Body of pancreas (tissue), 4 donors: Measurements from ENCODE around the gene AGAP1.

Source experiments
- POLR2A ChIP-seq, 3 donors: fragments of 450-650 bp; IDR thresholded peaks; one replicate each; pipeline ENCODE4 v1.6.1; 2016; ENCODE audit warnings: antibody characterized with exemption in 3 of 3, mild to moderate bottlenecking in 2 of 3
- TF ChIP-seq, protein P1 (sequence below), 7 experiments: fragments of 450-650 bp in 4 of 7; fragments of 200-600 bp in 3 of 7; sonication (generic) in 3 of 7; IDR thresholded peaks; one replicate each; pipeline ENCODE4 v1.5.1; 2016 to 2019; ENCODE audit warnings: antibody characterized with exemption in 7 of 7

DNA sequence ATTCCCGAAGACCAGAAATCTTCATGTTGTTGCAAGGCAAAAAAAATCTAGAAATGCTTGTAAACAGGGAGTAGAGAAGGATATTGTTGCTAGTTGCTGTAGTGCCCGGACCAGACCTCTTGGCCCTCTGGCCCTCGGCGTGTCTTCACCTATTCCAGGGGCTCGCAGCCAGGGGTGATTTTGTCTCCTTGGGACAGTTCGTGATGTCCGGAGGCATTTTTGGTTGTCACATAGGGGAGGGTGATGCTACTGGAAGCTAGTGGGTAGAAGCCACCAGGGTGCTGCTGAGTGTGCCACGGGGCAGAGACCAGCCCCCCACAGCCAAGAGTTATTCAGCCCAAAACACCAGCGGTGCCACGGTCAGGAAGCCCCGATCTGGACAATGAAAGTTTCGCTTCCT lies 443.7 kb downstream of the AGAP1 start:
- no peak for TF ChIP-seq POLR2A (IDR thresholded peaks at IDR 0.05)
- TF ChIP-seq, protein P1, sequence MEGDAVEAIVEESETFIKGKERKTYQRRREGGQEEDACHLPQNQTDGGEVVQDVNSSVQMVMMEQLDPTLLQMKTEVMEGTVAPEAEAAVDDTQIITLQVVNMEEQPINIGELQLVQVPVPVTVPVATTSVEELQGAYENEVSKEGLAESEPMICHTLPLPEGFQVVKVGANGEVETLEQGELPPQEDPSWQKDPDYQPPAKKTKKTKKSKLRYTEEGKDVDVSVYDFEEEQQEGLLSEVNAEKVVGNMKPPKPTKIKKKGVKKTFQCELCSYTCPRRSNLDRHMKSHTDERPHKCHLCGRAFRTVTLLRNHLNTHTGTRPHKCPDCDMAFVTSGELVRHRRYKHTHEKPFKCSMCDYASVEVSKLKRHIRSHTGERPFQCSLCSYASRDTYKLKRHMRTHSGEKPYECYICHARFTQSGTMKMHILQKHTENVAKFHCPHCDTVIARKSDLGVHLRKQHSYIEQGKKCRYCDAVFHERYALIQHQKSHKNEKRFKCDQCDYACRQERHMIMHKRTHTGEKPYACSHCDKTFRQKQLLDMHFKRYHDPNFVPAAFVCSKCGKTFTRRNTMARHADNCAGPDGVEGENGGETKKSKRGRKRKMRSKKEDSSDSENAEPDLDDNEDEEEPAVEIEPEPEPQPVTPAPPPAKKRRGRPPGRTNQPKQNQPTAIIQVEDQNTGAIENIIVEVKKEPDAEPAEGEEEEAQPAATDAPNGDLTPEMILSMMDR (IDR thresholded peaks at IDR 0.05) = no peak
